HCT116 (cell line): Measurements from ENCODE around the gene RPL38. TPM values are rescaled to one million over a fixed set of nuclear protein-coding genes. Genes with fewer than 3 reads are reported as not detected.

Experiments used
- ATAC-seq: fragments of 200-7000 bp; cut with Tn5 transposase; 2 replicates; pipeline ENCODE4 v1.9.1; 2020; ENCODE audit warnings: mild to moderate bottlenecking, moderate library complexity
- BruUV-seq: library from RNA; stranded (reverse); fragments of 400-500 nt; replicated peaks from 2 replicates; lab custom pipeline; 2021; lab: Mats Ljungman, UMichigan
- CTCF ChIA-PET: fragments of 300-600 bp; sonication (Branson Sonifier 250); formaldehyde crosslinking; loops from one replicate; lab custom pipeline; 2021; ENCODE audit warnings: antibody characterized with exemption; lab: Charles Lee
- POLR2A ChIA-PET: fragments of 300-600, 350-600 bp; sonication (Branson Sonifier 250); formaldehyde crosslinking; loops from one replicate; lab custom pipeline; 2021; ENCODE audit warnings: antibody characterized with exemption; lab: Charles Lee
- RAD21 ChIA-PET, 2 experiments: fragments of 300-600 bp; sonication (Branson Sonifier 250); formaldehyde crosslinking; loops; one replicate each; lab custom pipeline; 2023; ENCODE audit warnings: low total read pairs in 2 of 2; ENCODE audit not compliant: uncharacterized antibody in 2 of 2, unreplicated experiment in 2 of 2, low non-redundant PET in 1 of 2; lab: Charles Lee
- DNase-seq: peaks from one replicate; pipeline ENCODE4 v3.0.0-alpha.2; 2010; ENCODE audit warnings: low read depth, low spot score
- H2AFZ ChIP-seq: fragments of 200-600 bp; shearing (Covaris generic), sonication (generic); 2 replicates; pipeline ENCODE4 v1.6.1; 2017; ENCODE audit warnings: low read depth, mixed run types, mixed read lengths, antibody characterized with exemption, low read length; ENCODE audit not compliant: poor library complexity, severe bottlenecking
- H3K27ac ChIP-seq: 2 replicates; pipeline ENCODE4 v1.5.1; 2012; ENCODE audit warnings: low read depth, low read length
- H3K27me3 ChIP-seq: fragments of 200-600 bp; sonication (generic); 2 replicates; pipeline ENCODE4 v1.6.1; 2016; ENCODE audit warnings: mixed run types, low read length, mixed read lengths; ENCODE audit not compliant: insufficient read depth
- H3K36me3 ChIP-seq, 2 experiments: fragments of 200-500 bp in 1 of 2; fragments of 200-600 bp in 1 of 2; sonication (Bioruptor generic) in 1 of 2; sonication (generic) in 1 of 2; 2 replicates each; pipeline versions ENCODE4 v1.5.1 to v1.6.1; 2014 to 2016; ENCODE audit warnings: low read length in 2 of 2, inconsistent platforms in 1 of 2, mixed read lengths in 1 of 2, mixed run types in 1 of 2; ENCODE audit not compliant: insufficient read depth in 2 of 2, control insufficient read depth in 1 of 2
- H3K4me1 ChIP-seq, 2 experiments: fragments of 200-600 bp in 1 of 2; sonication (generic) in 1 of 2; 2 replicates each; pipeline versions ENCODE4 v1.5.1 to v1.6.1; 2012 to 2017; ENCODE audit warnings: low read length in 2 of 2, inconsistent platforms in 1 of 2, mild to moderate bottlenecking in 1 of 2, mixed read lengths in 1 of 2, mixed run types in 1 of 2, moderate library complexity in 1 of 2; ENCODE audit not compliant: insufficient read depth in 2 of 2, control insufficient read depth in 1 of 2
- H3K4me2 ChIP-seq: fragments of 200-600 bp; sonication (generic); 2 replicates; pipeline ENCODE4 v1.6.1; 2017; ENCODE audit warnings: mixed run types, low read length, mixed read lengths
- H3K4me3 ChIP-seq, 2 experiments: fragments of 200-600 bp in 1 of 2; sonication (generic) in 1 of 2; replicated peaks in 1 of 2; 2 replicates each; pipeline ENCODE4 v1.5.1; 2011 to 2016; ENCODE audit warnings: low read length in 2 of 2, control low read depth in 1 of 2, low read depth in 1 of 2, mild to moderate bottlenecking in 1 of 2, mixed read lengths in 1 of 2, mixed run types in 1 of 2
- H3K79me2 ChIP-seq: fragments of 200-600 bp; sonication (generic); 2 replicates; pipeline ENCODE4 v1.6.1; 2017; ENCODE audit warnings: mild to moderate bottlenecking, mixed run types, low read length, moderate library complexity, mixed read lengths; ENCODE audit not compliant: insufficient read depth
- H3K9ac ChIP-seq: fragments of 200-600 bp; sonication (generic); 2 replicates; pipeline ENCODE4 v1.6.1; 2016; ENCODE audit warnings: low read length, mixed read lengths
- H3K9me2 ChIP-seq: fragments of 200-600 bp; sonication (generic), shearing (Covaris generic); 2 replicates; pipeline ENCODE4 v1.6.1; 2017; ENCODE audit warnings: mixed run types, mild to moderate bottlenecking, moderate library complexity; ENCODE audit not compliant: insufficient read depth
- H3K9me3 ChIP-seq, 2 experiments: fragments of 200-500 bp in 1 of 2; fragments of 200-600 bp in 1 of 2; sonication (Bioruptor generic) in 1 of 2; sonication (generic) in 1 of 2; 2 replicates each; pipeline ENCODE4 v1.6.1; 2014 to 2017; ENCODE audit warnings: low read length in 2 of 2, mixed read lengths in 2 of 2, inconsistent platforms in 1 of 2, low read depth in 1 of 2, mild to moderate bottlenecking in 1 of 2, mixed run types in 1 of 2, moderate library complexity in 1 of 2; ENCODE audit not compliant: control insufficient read depth in 1 of 2, insufficient read depth in 1 of 2
- H4K20me1 ChIP-seq: fragments of 200-600 bp; sonication (generic), shearing (Covaris generic); 2 replicates; pipeline ENCODE4 v1.6.1; 2017; ENCODE audit warnings: mixed run types, mild to moderate bottlenecking, moderate library complexity; ENCODE audit not compliant: insufficient read depth
- CBX3 ChIP-seq: IDR thresholded peaks from 2 replicates; pipeline ENCODE4 v1.6.1; 2012; ENCODE audit warnings: low read depth
- CEBPB ChIP-seq: IDR thresholded peaks from 2 replicates; pipeline ENCODE4 v1.6.1; 2012; ENCODE audit warnings: low read depth
- EGR1 ChIP-seq: IDR thresholded peaks from 2 replicates; pipeline ENCODE4 v1.6.1; 2012; ENCODE audit warnings: low read depth
- ELF1 ChIP-seq: IDR thresholded peaks from 2 replicates; pipeline ENCODE4 v1.6.1; 2012; ENCODE audit warnings: low read depth, borderline replicate concordance
- EZH2 ChIP-seq: fragments of 200-600 bp; sonication (generic); IDR thresholded peaks from 2 replicates; pipeline ENCODE4 v1.6.1; 2017; ENCODE audit warnings: antibody characterized with exemption, mixed run types
- EZH2phosphoT487 ChIP-seq: fragments of 200-600 bp; IDR thresholded peaks from 2 replicates; pipeline ENCODE4 v1.6.1; 2018; ENCODE audit warnings: antibody characterized with exemption, borderline replicate concordance
- FOSL1 ChIP-seq: IDR thresholded peaks from 2 replicates; pipeline ENCODE4 v1.6.1; 2012; ENCODE audit warnings: low read depth
- JUND ChIP-seq: IDR thresholded peaks from 2 replicates; pipeline ENCODE4 v1.6.1; 2012
- POLR2AphosphoS5 ChIP-seq: IDR thresholded peaks from 2 replicates; pipeline ENCODE4 v1.6.1; 2011; ENCODE audit warnings: mild to moderate bottlenecking, low read depth, low read length, moderate library complexity
- SIN3A ChIP-seq: IDR thresholded peaks from 2 replicates; pipeline ENCODE4 v1.6.1; 2012; ENCODE audit warnings: low read depth
- SP1 ChIP-seq: IDR thresholded peaks from 2 replicates; pipeline ENCODE4 v1.6.1; 2012; ENCODE audit warnings: low read depth
- SRF ChIP-seq: IDR thresholded peaks from 2 replicates; pipeline ENCODE4 v1.6.1; 2012; ENCODE audit warnings: low read depth
- TCF7L2 ChIP-seq: IDR thresholded peaks from 2 replicates; pipeline ENCODE4 v1.7.0; 2011; ENCODE audit warnings: borderline replicate concordance, inconsistent platforms; ENCODE audit not compliant: insufficient read depth, insufficient read length; ENCODE audit errors: extremely low read depth
- intact Hi-C: fragments of 100-400 bp; cut with micrococcal nuclease; formaldehyde crosslinking; loops from 2 replicates; pipeline ENCODE4 v1.10.0; 2022
- total RNA-seq: library from RNA; stranded (reverse); gene quantifications from one replicate; pipeline ENCODE4 v1.2.1, GENCODE V29; 2021; ENCODE audit not compliant: unreplicated experiment
- TF ChIP-seq, protein P1 (sequence below): IDR thresholded peaks from 2 replicates; pipeline ENCODE4 v1.6.1; 2012; ENCODE audit warnings: low read depth
- TF ChIP-seq, protein P2 (sequence below), 3 experiments: fragments of 200-600 bp in 1 of 3; sonication (generic) in 1 of 3; IDR thresholded peaks in 2 of 3; conservative IDR thresholded peaks in 1 of 3; 2 replicates each; pipeline ENCODE4 v1.5.1; 2012 to 2017; ENCODE audit warnings: low read depth in 2 of 3, low read length in 2 of 3, antibody characterized with exemption in 1 of 3, borderline replicate concordance in 1 of 3, control low read depth in 1 of 3, mild to moderate bottlenecking in 1 of 3, mixed read lengths in 1 of 3, mixed run types in 1 of 3, moderate library complexity in 1 of 3; ENCODE audit not compliant: insufficient read depth in 1 of 3
- TF ChIP-seq, protein P3 (sequence below): IDR thresholded peaks from 2 replicates; pipeline ENCODE4 v1.6.1; 2011; ENCODE audit warnings: mild to moderate bottlenecking, low read length, moderate library complexity; ENCODE audit not compliant: insufficient replicate concordance; ENCODE audit errors: extremely low read depth

RPL38 gene
- total RNA-seq, 1 experiment from 2014 or later: 1,628 TPM

DNA sequence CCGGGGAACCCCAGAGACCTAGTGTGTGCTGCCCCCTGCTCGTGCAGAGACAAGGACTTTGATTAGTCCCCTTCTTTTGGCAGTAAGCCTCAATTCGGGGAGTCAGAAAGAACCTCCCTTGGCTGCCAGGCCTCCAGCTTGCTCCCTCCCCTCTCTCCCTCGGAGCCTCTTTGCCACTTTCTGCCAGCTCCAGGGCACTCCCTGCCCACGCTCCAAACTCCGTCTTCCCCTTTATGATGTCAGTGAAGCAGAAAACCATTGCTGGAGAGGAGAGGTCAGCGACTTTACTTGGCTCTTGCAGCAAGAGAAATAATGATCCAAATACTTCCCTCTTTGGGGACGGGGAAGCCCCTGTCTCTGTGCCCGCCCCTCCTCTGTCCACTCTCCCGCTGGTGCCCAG lies 38.0 kb downstream of the RPL38 start (continued):
- TF ChIP-seq, protein P1, sequence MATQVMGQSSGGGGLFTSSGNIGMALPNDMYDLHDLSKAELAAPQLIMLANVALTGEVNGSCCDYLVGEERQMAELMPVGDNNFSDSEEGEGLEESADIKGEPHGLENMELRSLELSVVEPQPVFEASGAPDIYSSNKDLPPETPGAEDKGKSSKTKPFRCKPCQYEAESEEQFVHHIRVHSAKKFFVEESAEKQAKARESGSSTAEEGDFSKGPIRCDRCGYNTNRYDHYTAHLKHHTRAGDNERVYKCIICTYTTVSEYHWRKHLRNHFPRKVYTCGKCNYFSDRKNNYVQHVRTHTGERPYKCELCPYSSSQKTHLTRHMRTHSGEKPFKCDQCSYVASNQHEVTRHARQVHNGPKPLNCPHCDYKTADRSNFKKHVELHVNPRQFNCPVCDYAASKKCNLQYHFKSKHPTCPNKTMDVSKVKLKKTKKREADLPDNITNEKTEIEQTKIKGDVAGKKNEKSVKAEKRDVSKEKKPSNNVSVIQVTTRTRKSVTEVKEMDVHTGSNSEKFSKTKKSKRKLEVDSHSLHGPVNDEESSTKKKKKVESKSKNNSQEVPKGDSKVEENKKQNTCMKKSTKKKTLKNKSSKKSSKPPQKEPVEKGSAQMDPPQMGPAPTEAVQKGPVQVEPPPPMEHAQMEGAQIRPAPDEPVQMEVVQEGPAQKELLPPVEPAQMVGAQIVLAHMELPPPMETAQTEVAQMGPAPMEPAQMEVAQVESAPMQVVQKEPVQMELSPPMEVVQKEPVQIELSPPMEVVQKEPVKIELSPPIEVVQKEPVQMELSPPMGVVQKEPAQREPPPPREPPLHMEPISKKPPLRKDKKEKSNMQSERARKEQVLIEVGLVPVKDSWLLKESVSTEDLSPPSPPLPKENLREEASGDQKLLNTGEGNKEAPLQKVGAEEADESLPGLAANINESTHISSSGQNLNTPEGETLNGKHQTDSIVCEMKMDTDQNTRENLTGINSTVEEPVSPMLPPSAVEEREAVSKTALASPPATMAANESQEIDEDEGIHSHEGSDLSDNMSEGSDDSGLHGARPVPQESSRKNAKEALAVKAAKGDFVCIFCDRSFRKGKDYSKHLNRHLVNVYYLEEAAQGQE: no peak
- TF ChIP-seq SRF: no peak
- no peak for TF ChIP-seq EZH2
- TF ChIP-seq SIN3A: no peak
- TF ChIP-seq JUND: no peak
- no peak for TF ChIP-seq ELF1
- TF ChIP-seq TCF7L2: no peak

DNA sequence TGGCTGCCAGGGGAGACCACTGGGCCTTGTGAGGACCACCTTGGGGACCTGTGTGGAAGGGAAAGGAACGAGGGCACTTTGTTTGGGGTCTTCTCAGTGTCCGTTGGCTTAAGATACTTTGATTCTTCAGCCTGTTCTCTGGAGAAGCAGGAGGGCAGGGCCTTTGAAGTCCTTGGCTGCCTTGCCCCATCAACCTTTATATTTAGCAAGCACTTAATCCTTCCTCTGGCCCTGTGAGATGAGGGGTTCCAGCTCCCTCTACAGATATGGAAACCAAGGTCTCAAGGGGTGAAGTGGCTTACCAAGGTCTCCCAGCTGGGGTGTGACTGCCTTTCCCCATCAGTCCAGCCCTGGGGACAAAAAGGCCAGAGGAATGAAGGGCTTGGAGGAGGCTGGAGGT lies 38.4 kb downstream of the RPL38 start:
- Histone ChIP-seq H3K9me3 (no peaks in the 10 kb centered on the region), H3K9me2 (no peaks in the 10 kb centered on the region), H3K27me3 (no peaks in the 10 kb centered on the region), H3K4me2 (no peak overlapping the region), H3K36me3 (no peaks in the 10 kb centered on the region; a peak in 1 of 4 replicates), H3K79me2 (no peaks in the 10 kb centered on the region), H3K4me3 (no peak overlapping the region), H4K20me1 (no peaks in the 10 kb centered on the region), H2AFZ (no peak overlapping the region), H3K27ac (no peak overlapping the region), H3K4me1 (no peaks in the 10 kb centered on the region), H3K9ac (no peak overlapping the region)
- no peak for DNase-seq
- ATAC-seq: no peak
- CTCF ChIA-PET: no interaction called here
- RAD21 ChIA-PET: no interaction called here
- BruUV-seq: no TSS peak
- intact Hi-C loops: no loop called here
- POLR2A ChIA-PET: no interaction called here
- TF ChIP-seq EZH2phosphoT487 (no peak), POLR2AphosphoS5 (no peak), EZH2 (no peak), FOSL1 (no peak), EGR1 (no peak), CEBPB (no peak), TCF7L2 (no peak), CBX3 (no peak), SP1 (no peak)
- TF ChIP-seq, protein P2, sequence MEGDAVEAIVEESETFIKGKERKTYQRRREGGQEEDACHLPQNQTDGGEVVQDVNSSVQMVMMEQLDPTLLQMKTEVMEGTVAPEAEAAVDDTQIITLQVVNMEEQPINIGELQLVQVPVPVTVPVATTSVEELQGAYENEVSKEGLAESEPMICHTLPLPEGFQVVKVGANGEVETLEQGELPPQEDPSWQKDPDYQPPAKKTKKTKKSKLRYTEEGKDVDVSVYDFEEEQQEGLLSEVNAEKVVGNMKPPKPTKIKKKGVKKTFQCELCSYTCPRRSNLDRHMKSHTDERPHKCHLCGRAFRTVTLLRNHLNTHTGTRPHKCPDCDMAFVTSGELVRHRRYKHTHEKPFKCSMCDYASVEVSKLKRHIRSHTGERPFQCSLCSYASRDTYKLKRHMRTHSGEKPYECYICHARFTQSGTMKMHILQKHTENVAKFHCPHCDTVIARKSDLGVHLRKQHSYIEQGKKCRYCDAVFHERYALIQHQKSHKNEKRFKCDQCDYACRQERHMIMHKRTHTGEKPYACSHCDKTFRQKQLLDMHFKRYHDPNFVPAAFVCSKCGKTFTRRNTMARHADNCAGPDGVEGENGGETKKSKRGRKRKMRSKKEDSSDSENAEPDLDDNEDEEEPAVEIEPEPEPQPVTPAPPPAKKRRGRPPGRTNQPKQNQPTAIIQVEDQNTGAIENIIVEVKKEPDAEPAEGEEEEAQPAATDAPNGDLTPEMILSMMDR (IDR thresholded peaks at IDR 0.05 in 2 of 3, conservative IDR thresholded peaks at IDR 0.05 in 1 of 3; ENCODE audit: borderline replicate concordance in 1 of 3, insufficient read depth in 1 of 3, low read depth in 2 of 3, low read length in 2 of 3): no peak
- TF ChIP-seq, protein P3, sequence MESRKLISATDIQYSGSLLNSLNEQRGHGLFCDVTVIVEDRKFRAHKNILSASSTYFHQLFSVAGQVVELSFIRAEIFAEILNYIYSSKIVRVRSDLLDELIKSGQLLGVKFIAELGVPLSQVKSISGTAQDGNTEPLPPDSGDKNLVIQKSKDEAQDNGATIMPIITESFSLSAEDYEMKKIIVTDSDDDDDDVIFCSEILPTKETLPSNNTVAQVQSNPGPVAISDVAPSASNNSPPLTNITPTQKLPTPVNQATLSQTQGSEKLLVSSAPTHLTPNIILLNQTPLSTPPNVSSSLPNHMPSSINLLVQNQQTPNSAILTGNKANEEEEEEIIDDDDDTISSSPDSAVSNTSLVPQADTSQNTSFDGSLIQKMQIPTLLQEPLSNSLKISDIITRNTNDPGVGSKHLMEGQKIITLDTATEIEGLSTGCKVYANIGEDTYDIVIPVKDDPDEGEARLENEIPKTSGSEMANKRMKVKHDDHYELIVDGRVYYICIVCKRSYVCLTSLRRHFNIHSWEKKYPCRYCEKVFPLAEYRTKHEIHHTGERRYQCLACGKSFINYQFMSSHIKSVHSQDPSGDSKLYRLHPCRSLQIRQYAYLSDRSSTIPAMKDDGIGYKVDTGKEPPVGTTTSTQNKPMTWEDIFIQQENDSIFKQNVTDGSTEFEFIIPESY: no peak
